Stimulated activated CD8-positive, alpha-beta memory T cell treated with anti-CD3 and anti-CD28 coated beads, Interleukin-15, amount 100 ng/mL, for 1 hour (primary cell): ENCODE measurements around the gene FSD1L.
"Not testable (repeated sequence)": the region's sequence is repeated elsewhere in the genome, so short reads cannot be mapped to it uniquely, and the experiment has no call there.

ENCODE experiments used
- DNase-seq: peaks from one replicate; pipeline ENCODE4 v3.0.0-alpha.2; 2020; ENCODE audit warnings: low read depth

Gene FSD1L

GRCh38 chr9:105572455-105572854 lies 124.6 kb downstream of the FSD1L start:
- DNase-seq: no peak

- not testable (repeated sequence) for DNase-seq
Observed at GRCh38 chr9:105579952-105580351, 132.1 kb downstream of the FSD1L start.

- DNase-seq: not testable (repeated sequence)
Observed at GRCh38 chr9:105581550-105581949, 133.7 kb downstream of the FSD1L start.

- DNase-seq: no peak
Observed at GRCh38 chr9:105593145-105593544, 145.3 kb downstream of the FSD1L start.
